ENCODE measurements around the gene GALR2. TPM values are rescaled to one million over a fixed set of nuclear protein-coding genes. Genes with fewer than 3 reads are reported as not detected.
"Not testable (repeated sequence)": the region's sequence is repeated elsewhere in the genome, so short reads cannot be mapped to it uniquely, and the experiment has no call there.

The GALR2 gene
- total RNA-seq, 1 donor from 2014 or later = not detected

DNA sequence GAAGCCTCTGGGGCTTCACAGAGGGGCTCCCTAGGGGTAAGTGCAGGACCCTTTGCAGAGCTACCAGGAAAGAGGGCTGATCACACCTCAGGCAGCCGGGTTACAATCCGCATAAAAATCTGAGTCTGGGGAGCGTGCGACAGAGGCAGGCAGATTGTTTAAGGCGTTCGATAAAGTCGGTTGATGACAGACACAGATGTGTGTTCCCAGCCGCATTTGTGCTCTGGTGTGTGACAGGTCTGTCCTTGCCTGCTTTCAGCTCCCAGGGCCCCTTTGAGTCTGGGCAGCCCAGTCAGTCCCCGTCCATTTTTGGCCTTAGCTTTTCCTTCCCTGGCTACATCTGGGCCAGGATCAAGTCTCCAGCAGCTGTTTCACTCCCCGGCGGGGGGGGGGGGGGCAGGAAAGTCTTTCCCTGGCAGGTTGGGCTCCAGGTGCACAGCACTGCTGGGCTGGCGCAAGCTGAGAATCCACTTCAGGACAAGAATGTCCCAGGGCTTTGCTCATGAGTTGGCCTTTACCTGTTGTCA is 3.1 kb downstream of the GALR2 start:
- no peak for DNase-seq (ENCODE audit: missing footprints)
- intact Hi-C loops (cut with DNase I) = no loop called here
- no peak for ATAC-seq

DNA sequence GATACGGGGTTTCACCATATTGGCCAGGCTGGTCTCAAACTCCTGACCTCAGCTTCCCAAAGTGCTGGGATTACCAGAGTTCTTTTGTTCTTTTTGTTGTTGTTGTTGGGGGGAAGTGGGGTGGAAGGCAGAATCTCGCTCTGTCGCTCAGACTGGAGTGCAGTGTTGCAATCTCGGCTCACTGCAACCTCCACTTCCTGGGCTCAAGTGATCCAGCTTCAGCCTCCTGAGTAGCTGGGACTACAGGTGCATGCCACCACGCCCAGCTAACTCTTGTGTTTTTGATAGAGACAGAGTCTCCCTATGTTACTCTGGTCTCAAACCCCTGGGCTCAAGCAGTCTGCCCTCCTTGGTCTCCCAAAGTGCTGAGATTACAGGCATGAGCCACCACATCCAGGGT is 3.8 kb downstream of the GALR2 start:
- ATAC-seq; intact Hi-C loops (cut with DNase I); DNase-seq (ENCODE audit: missing footprints): not testable (repeated sequence)

DNA sequence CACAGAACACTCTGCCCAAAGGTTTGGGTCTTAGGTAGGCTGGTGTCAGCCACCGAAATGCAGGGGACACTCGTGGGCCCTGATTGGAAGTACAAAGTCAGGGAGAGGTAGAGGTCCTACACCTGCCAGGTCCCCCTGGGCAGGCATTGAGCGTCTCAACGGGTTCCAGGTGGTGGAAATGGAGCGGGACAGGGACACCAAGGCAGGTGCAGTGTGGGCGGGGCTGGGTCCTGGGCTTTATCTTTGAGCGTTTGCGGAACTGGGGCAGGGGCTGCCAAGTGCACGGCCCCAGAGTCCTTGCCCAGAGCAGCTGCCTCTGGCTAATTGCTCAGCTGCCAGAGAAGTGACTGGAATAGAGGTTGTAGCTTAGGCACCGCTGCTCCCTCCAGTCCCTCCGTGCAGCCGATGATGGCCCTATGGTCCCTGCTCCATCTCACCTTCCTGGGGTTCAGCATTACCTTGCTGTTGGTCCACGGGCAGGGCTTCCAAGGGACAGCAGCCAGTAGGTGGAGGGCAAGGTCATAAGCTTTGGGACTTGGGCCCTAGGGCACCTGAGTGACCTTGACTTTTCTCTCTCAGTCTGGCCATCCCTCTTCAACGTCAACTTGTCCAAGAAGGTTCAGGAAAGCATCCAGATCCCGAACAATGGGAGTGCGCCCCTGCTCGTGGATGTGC is 4.4 kb downstream of the GALR2 start, which contains the start of gene ZACN:
ZACN (plus strand) TSS at position 323 of the 675 bp plus-strand sequence; CDS start at position 406, 83 bp downstream.
- DNase-seq (ENCODE audit: missing footprints) = no peak
- intact Hi-C loops (cut with DNase I) = no loop called here
- no peak for ATAC-seq

DNA sequence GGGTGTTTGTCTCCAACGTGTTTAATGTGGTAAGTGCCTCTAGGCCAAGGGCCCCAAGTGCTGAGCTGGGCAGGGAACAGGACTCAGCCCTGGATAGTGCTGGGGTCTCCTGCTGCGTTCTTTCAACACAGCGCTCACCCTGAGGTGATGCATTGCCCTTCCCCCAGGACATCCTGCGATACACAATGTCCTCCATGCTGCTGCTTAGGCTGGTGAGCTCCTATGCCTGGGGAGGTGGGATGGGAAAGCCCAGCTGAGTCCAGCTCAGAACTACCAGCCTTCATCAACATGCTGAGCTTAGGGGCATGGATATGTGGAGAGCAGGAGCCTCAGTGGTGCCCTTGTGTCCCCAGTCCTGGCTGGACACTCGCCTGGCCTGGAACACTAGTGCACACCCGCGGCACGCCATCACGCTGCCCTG is 5.0 kb downstream of the GALR2 start:
- intact Hi-C loops (cut with DNase I) = no loop called here
- peak; percentile 16 for ATAC-seq
- no peak for DNase-seq (ENCODE audit: missing footprints)

DNA sequence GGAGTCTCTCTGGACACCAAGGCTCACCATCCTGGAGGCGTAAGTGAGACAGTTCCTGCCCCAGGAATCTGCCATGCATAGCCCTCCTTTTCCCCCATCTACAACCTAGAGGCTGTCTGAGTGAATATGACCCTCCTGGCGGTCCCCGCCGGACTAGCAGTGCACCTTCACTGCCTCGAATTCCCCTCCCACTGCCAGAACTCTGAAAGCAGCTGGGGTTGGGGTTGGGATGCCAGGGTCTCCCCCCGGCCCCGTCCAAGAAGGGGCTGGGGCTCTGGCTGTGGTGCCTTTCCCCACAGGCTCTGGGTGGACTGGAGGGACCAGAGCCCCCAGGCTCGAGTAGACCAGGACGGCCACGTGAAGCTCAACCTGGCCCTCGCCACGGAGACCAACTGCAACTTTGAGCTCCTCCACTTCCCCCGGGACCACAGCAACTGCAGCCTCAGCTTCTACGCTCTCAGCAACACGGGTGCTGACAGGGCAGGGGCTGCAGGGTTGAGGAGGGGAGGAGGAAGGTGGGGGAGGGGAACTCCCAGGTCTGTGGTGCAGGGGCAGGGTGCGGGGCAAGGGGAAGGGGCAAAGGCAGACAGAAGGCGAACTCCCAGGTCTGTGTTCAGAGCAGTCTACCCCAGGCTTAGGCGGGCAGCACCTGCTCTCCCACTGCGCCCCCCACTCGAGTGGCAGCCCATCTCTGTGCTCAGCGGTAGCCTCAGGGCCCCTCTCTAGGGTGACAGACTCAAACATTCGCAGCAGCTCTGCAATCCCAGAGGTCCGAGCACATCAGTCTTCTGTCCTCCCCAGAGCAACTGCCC is 5.6 kb downstream of the GALR2 start:
- ATAC-seq (peak; percentile 13), DNase-seq (ENCODE audit: missing footprints) (no peak)
- intact Hi-C loops (cut with DNase I) = no loop called here

DNA sequence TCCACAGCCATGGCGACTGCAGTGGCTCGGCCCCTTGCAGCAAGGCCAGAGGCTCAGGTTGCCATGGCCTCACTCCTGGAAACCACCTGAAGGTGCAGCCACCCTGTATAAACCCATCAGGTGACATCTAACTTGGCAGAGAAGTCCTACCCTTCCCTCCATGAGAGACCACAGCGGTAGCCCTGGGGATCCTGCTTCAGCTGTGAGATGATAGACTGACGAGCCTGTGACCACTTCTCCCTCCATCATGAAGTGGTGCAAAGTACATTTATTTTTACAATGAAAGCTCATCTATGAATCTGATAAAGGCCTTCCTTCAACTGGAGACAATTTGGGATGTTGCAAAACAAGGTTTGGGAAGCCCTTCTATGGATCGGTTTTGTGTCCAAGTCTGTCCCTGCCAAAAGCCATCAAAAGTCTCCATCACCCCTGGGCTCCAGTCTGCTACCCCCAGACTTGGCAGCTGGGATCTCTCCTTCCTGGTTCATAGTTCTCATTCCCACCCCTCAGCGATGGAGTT is 6.2 kb downstream of the GALR2 start:
- no peak for DNase-seq (ENCODE audit: missing footprints)
- intact Hi-C loops (cut with DNase I) = no loop called here
- ATAC-seq = peak; percentile 7

DNA sequence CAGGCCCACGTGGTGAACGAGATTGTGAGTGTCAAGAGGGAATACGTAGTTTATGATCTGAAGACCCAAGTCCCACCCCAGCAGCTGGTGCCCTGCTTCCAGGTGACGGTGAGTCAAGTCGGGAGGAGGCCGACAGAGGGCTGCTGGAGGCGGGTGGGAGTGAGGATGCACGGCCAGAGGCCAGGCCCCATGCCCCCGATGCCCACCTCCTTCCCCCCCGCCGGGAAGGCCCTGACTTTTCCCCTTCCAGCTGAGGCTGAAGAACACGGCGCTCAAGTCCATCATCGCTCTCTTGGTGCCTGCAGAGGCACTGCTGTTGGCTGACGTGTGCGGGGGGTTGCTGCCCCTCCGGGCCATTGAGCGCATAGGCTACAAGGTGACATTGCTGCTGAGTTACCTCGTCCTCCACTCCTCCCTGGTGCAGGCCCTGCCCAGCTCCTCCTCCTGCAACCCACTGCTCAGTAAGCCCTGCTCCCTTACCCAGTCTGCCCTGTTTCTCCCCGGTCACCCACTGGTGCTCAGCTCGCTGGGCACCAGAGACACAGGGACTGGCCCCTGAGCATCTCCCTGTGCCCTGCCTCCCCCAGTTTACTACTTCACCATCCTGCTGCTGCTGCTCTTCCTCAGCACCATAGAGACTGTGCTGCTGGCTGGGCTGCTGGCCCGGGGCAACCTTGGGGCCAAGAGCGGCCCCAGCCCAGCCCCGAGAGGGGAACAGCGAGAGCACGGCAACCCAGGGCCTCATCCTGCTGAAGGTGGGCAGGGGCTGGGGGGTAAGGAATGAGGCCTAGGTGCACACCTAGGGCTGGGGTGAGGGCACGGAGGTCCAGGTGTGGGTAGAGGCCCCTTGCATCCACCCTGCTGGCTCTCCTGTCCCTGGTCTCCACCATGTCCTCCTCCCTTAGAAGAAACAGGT is 7.0 kb downstream of the GALR2 start:
- DNase-seq (ENCODE audit: missing footprints) = no peak
- peak; percentile 8 for ATAC-seq
- intact Hi-C loops (cut with DNase I) = no loop called here

DNA sequence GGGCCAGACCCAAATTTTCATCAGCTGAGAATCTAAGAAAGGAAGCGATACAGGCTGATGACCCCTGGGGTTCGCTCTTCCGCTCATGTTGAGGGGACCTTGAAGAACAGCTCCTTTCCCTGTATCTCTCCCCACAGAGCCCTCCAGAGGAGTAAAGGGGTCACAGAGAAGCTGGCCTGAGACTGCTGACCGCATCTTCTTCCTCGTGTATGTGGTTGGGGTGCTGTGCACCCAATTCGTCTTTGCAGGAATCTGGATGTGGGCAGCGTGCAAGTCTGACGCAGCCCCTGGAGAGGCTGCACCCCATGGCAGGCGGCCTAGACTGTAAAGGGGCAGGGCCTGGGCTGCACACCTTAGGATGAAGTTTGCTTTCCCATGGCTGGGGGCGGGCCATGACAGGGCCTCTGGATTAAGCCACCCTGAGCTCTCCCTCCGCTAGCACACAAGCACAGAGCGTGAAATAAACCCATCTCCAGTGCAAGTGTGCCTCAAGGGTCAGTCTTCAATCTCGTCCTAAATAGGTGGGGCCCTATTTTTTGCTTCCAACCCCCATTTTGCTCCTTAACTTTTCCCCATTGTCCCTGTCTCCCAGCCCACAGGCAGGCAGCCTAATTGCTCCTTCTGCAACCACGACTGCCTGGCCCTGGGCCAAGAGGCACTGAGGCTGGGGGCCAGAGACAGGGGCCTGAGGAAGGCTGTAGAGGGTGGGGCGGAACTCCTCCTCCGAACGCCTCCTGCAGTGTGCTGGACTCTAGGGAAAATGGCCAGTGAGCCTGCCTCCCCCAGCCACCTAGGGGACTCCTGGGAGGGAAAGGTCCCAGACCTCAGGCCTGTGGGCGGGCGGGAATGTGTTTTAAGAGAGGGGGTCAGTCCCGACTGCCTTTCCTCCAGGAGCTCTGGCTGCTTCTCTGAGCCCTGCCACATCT is 8.0 kb downstream of the GALR2 start:
- ATAC-seq (no peak), DNase-seq (ENCODE audit: missing footprints) (no peak)
- intact Hi-C loops (cut with DNase I) = no loop called here

DNA sequence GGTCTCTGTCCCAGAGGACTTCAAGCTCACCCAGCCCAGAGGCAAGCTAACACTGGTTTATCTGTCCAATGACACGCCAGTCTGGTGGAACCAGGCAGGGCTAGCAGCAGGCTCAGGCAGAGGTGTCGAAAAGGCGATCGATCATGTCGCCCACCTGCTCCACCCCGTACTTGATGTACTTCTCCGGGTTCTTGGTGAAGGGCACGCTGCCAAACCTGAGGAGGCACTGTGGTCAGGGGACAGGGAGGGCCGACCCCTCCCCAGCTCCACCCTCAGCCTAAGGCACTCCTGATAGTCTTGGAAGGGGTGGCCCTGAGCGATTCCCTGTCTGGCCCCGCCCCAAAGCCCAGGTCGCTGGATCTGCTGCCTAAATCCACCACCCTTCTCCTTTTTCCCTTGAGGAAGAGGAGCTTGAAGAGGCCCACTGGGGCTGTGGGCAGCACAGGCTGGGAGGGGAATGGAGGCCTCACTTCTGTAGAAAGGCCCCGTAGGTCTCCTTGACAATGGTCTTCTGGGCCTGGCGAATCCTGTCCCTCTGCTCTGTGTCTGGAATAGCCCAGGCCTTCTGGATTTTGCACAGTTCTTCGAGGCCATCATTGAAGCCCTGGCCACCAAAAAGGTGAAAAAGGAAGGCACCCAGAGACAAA is 9.1 kb downstream of the GALR2 start:
- no peak for ATAC-seq
- no peak for DNase-seq (ENCODE audit: missing footprints)
- intact Hi-C loops (cut with DNase I) = no loop called here

DNA sequence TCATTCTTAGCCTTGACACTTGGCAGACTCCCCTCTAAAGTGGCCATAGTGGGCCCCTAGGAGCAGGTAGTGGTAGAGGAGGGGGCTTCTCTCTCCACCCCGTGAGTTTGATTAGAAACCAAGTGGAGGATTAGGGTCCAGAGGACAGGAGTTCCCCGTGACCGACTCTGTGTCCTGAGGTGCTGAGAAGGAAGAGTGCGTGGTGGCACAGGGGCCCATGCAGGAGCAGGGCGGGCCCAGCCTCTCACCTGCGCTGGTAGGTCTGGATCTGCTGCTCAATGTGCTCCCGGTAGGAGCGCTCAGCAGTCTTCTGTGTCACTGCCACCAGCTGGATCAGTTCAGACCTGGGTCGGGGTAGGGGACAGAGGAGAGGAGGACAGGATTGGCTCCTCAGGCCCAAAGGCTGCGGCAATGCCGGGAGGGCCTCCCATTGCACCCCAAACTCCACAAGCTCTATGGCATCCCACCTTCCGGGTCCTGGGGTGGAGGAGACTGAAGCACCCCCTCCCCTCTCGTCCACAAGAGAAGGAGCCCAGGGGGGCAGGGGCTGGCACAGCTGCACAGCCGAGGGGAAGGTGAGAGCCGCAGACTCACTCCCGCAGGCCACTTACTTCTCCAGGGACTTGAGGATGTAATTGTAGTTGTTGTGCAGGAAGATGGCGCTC is 10.6 kb downstream of the GALR2 start:
- intact Hi-C loops (cut with DNase I) = no loop called here
- DNase-seq (ENCODE audit: missing footprints) (no peak), ATAC-seq (no peak)

DNA sequence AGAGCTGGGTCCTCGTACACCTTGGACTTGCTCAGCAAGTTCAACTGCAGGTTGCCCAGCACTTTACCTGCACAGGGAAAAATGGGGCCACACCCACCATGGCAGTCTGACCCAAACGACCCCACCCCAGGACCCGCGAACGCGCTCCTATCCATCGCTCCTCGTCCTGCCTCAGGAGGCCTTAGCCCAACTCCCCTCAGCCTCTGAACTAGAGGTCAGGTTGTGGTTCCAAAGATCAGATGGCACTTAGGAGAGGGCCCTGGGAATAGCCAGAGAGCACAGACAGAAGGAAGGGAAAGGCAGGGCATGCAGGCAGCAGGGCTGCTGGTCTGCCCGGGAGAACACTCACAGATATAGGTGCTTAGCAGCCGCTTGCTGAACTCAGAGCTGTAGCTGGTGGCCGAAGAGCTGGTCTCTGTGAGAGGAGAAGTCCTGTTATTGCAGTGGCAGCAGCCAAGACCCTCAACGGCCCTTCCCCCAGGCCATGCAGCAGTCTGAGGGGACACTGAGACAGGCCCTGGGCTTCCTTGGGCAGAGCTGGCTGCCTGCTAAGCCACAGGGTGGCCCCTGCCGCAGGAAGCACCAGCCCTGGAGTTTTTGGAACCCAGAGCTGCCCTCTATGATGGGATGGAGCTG is 11.3 kb downstream of the GALR2 start:
- ATAC-seq = no peak
- no peak for DNase-seq (ENCODE audit: missing footprints)

DNA sequence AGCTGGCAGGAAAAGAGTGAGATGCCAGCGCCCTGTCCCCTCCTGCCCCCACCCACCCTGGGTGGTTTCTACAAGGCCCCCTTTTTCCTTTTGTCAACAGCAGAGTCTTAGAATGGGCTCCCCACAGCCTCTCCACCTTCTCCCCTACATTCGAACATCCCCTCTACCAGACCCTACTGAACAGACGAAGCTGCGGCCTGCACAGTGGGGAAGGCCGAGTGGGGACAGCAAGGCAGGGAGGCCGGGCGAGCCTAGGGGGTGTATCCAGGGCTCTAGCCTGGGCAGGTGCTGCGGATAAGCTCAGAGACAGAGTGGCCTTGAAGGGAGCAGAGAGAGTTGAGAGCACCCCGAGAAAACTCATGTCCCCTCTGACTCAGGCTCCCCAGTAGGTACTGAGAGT is 11.8 kb downstream of the GALR2 start:
- intact Hi-C loops (cut with DNase I) = no loop called here
- DNase-seq (ENCODE audit: missing footprints) (no peak), ATAC-seq (no peak)

More for the DNA sequence above, 11.3 kb downstream of the GALR2 start:
- intact Hi-C loops (cut with DNase I) = no loop called here

DNA sequence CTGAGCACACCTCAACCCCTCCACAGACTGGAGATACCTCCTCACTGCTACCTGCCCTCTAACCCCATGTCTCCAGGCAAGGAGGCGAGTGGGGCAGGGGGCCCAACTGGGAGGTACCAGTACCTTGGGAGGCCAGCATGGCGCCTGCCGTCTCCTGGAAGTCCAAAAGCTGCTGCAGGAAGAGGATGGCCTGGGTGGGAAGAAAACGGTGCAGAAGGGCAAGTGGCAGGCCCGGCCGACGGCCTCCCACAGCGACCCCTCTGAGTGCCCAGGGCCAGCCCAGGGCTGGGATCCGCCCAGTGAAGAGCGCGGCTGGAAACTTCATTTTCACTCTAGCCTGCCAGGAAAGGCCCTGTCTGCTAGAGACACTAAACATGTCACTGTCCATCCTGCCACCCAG is 12.9 kb downstream of the GALR2 start:
- DNase-seq (ENCODE audit: missing footprints) (no peak), ATAC-seq (no peak)
- intact Hi-C loops (cut with DNase I) = no loop called here

DNA sequence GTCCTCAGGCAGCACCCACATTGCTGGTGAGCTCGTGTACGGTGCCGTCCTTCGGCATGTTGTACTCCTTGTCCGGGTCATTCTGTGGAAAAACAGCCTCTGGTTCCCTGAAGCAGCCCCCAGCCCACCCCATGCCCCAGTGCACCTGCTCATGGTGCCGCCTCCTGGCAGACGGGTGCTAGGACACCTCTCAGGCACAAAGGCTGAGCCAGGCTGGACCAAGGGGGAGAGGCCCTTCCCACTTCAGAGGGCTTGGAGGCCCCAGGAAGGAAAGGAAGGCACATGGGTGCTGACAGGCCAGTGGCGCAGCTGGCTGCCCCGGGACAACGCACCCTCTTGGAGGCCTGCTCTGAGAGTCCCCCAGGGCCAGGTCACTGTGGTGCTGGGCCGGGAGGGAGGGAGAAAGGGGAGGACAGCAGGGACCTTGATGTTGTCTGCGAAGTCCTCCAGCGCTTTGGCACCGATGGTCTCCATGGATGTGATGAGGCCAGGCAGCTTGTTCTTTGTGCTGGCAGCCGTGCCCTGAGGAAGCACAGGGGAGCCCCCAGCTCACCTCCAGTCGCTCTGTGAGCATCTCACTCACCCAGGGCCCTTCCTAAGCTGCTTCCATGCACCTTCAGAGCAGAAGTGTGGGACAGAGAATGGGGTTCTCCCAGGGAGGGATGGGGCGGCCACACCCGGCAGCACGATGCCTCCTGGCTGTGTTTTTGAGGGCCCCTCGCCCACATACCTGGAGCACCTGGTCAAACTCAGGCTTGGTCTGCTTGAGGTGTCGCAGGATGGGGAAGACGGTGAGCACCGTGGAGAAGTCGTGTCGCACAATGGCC is 13.7 kb downstream of the GALR2 start:
- intact Hi-C loops (cut with DNase I) = no loop called here
- no peak for DNase-seq (ENCODE audit: missing footprints)
- ATAC-seq = no peak

DNA sequence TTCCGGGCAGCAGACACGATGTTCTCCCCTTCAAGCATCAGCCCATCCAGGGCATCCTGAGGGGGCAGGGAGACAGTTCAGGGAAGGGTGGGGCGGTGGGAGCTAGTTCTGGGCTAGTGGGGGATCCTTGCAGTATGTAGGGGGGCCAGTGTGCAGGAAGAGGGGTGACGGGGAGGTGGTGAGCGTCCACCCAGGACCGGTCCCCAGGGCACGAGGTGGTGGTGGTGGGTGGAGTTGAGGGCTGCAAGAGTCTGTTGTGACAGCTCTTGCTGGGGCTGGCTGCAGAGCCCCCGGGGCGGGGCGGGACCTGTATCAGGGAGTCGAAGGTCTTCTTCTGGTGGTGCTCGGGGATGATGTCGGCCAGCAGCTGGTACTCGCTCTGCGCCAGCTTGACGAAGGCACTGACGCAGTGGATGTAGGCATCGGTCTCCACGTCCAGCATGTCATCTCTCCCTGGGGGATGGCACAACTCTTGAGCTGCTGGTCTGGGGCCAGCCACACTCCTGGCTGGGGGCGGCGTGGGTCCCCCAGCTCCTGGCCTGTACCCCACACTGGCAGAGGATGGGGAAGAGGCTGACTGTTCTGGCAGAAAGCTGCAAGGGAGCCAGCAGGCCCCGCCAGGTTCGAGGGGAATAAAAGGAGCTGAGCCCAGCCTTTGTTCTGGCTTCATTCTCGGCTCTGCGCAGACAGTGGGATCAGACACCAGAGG is 14.4 kb downstream of the GALR2 start:
- intact Hi-C loops (cut with DNase I) = no loop called here
- DNase-seq (ENCODE audit: missing footprints) = no peak
- no peak for ATAC-seq
